Lung (tissue), 12 donors: Measurements from ENCODE around the gene ANKRD22. TPM values are rescaled to one million over a fixed set of nuclear protein-coding genes. Genes with fewer than 3 reads are reported as not detected.

Experiments used
- ATAC-seq: fragments of 200-7000 bp; cut with Tn5 transposase; one replicate; pipeline ENCODE4 v1.9.1; 2020; ENCODE audit warnings: moderate number of reproducible peaks; ENCODE audit not compliant: insufficient read depth, low FRiP score
- DNase-seq, 3 donors: peaks; one replicate each; pipeline ENCODE4 v3.0.0-alpha.2; 2013 to 2017
- H3K27ac ChIP-seq, 2 donors: one replicate each; pipeline ENCODE4 v1.5.1; 2013; ENCODE audit warnings: mild to moderate bottlenecking in 2 of 2, moderate library complexity in 2 of 2, control low read depth in 1 of 2, inconsistent platforms in 1 of 2, low read depth in 1 of 2, low read length in 1 of 2
- H3K27me3 ChIP-seq, 3 donors: one replicate each; pipeline ENCODE4 v1.5.1; 2013; ENCODE audit warnings: low read length in 2 of 3; ENCODE audit not compliant: control insufficient read depth in 3 of 3, insufficient read depth in 3 of 3
- H3K36me3 ChIP-seq, 4 donors: one replicate each; pipeline ENCODE4 v1.5.1; 2013; ENCODE audit warnings: low read length in 4 of 4, mild to moderate bottlenecking in 1 of 4, moderate library complexity in 1 of 4; ENCODE audit not compliant: control insufficient read depth in 4 of 4, insufficient read depth in 4 of 4
- H3K4me1 ChIP-seq, 5 donors: one replicate each; pipeline ENCODE4 v1.5.1; 2013; ENCODE audit warnings: low read length in 5 of 5, mild to moderate bottlenecking in 2 of 5, moderate library complexity in 1 of 5; ENCODE audit not compliant: control insufficient read depth in 5 of 5, insufficient read depth in 5 of 5
- H3K4me3 ChIP-seq: one replicate; pipeline ENCODE4 v1.5.1; 2013; ENCODE audit warnings: mild to moderate bottlenecking, control low read depth, moderate library complexity
- H3K9ac ChIP-seq, 2 donors: one replicate each; pipeline ENCODE4 v1.5.1; 2013; ENCODE audit warnings: low read length in 2 of 2, control low read depth in 1 of 2; ENCODE audit not compliant: insufficient read depth in 1 of 2
- H3K9me3 ChIP-seq, 4 donors: one replicate each; pipeline ENCODE4 v1.5.1; 2013; ENCODE audit warnings: low read length in 3 of 4, mild to moderate bottlenecking in 1 of 4, moderate library complexity in 1 of 4; ENCODE audit not compliant: control insufficient read depth in 4 of 4, insufficient read depth in 3 of 4
- WGBS, 2 donors: extraction: QIAGEN DNeasy Blood & Tissue Kit; methylation state at CpG; one replicate each; pipeline ENCODE4 v1.1.7; 2013; 5-methylcytosine and 5-hydroxymethylcytosine counted together
- polyA plus RNA-seq, 2 donors: library from polyadenylated mRNA; stranded (reverse); fragments of 200-250 nt; gene quantifications; one replicate each; pipeline ENCODE4 v1.2.1, GENCODE V29; 2013
- total RNA-seq, 2 donors: library from RNA; depleted of rRNA in 1 of 2; stranded (reverse); fragments of >200 nt in 1 of 2; gene quantifications; one replicate each; pipeline ENCODE4 v1.2.1, GENCODE V29; 2014 to 2021
- TF ChIP-seq, protein P1 (sequence below): IDR thresholded peaks from 2 replicates; pipeline ENCODE4 v1.5.1; 2012; ENCODE audit warnings: mild to moderate bottlenecking; ENCODE audit errors: control extremely low read depth, extremely low read depth
- donor health status: control.
- donor health status: control.
- donor health status: Bipolar disorder and iron deficiency.
- donor health status: healthy.
- donor health status: DM: yes; HTN: yes; CAD: no.

Gene ANKRD22
- total and polyA plus RNA-seq, 4 donors, result 1.1 to 23.1 (median 3.4) TPM

- TF ChIP-seq, protein P1, sequence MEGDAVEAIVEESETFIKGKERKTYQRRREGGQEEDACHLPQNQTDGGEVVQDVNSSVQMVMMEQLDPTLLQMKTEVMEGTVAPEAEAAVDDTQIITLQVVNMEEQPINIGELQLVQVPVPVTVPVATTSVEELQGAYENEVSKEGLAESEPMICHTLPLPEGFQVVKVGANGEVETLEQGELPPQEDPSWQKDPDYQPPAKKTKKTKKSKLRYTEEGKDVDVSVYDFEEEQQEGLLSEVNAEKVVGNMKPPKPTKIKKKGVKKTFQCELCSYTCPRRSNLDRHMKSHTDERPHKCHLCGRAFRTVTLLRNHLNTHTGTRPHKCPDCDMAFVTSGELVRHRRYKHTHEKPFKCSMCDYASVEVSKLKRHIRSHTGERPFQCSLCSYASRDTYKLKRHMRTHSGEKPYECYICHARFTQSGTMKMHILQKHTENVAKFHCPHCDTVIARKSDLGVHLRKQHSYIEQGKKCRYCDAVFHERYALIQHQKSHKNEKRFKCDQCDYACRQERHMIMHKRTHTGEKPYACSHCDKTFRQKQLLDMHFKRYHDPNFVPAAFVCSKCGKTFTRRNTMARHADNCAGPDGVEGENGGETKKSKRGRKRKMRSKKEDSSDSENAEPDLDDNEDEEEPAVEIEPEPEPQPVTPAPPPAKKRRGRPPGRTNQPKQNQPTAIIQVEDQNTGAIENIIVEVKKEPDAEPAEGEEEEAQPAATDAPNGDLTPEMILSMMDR, result no peak
- Histone ChIP-seq H3K27me3 (no peaks in the 10 kb centered on the region), H3K36me3 (no peaks in the 10 kb centered on the region), H3K4me1 (no peaks in the 10 kb centered on the region), H3K27ac (no peak within 1 kb of the TSS), H3K9ac (no peak within 1 kb of the TSS), H3K4me3 (no peak within 1 kb of the TSS), H3K9me3 (peaks cover 0 to 1% (median 0%) of the 10 kb centered on the region in 4 donors)
- ATAC-seq (no peak), DNase-seq (no peak)
- 66 to 79% methylated on average over 2 of the region's 2 CpGs for WGBS, 2 donors
Observed at GRCh38 chr10:88802523-88803285, 48.9 kb downstream of the ANKRD22 start, which contains the start of gene LIPM. Gene LIPM (plus strand): TSS chr10:88802730. CDS start chr10:88802897, 167 bp downstream.

DNA sequence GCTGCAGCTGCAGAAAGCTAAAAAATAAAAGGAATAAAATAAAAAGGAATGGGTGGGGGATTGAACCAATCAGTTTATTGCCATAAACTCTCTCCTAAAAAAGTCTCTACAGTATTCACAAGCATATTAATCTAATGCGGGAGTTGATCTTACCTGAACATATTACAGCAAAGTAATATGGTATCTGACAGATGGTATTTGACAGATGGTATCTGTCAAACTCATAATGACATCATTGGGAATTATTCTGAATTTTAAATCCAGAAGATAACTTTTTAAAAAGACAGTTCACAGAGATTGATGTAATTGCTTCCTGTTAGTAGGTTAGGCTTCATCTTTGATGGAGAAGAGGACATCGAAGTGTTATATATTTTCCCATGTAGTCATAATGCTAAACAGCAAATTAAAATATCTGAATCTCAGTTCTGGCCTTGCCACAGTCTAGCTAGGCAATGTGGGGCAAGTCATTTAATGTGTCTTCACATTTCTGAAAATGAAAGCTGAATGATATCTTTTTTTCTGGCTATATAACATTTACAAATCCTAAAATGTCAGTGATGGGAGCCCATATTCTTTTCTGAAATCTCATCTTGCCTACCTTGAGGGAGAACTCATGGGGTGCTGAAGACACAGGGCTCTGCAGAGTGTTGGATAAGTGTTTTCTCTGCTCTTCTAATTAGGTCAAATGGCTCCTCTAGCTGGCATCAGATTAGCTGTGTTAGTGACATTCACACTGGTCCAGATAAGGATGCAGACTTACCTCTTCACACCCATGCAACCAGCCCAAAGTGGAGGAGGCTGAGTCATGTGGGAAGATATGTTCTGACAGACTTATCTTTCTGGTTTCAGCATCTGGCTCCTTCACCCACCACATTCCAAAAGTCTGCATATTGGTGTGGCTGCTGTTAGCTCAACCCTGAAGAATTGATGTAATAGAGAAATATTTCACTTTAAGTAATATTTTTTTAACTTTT, 51.2 kb downstream of the ANKRD22 start:
- ATAC-seq (no peak), DNase-seq (no peak)
- 96 to 99% methylated on average over 2 of the region's 2 CpGs for WGBS, 2 donors
- Histone ChIP-seq H3K4me1 (no peaks in the 10 kb centered on the region), H3K27ac (no peak overlapping the region), H3K9ac (no peak overlapping the region), H3K27me3 (no peaks in the 10 kb centered on the region), H3K9me3 (peaks cover 0 to 1% (median 0%) of the 10 kb centered on the region in 4 donors), H3K36me3 (no peaks in the 10 kb centered on the region), H3K4me3 (no peak overlapping the region)
- TF ChIP-seq, protein P1, result no peak

GRCh38 chr10:88794731-88795130, 56.9 kb downstream of the ANKRD22 start:
- Histone ChIP-seq H3K4me1 (peaks cover 0 to 6% (median 0%) of the 10 kb centered on the region in 5 donors), H3K27ac (no peak overlapping the region), H3K9me3 (peaks cover 0 to 1% (median 0%) of the 10 kb centered on the region in 4 donors), H3K36me3 (no peaks in the 10 kb centered on the region), H3K9ac (no peak overlapping the region), H3K4me3 (no peak overlapping the region), H3K27me3 (no peaks in the 10 kb centered on the region)
- 28 to 70% methylated on average over 1 of the region's 1 CpG for WGBS, 2 donors
- TF ChIP-seq, protein P1, result no peak
- DNase-seq, result peak in 2 of 3 donors; percentile 21 to 42
- no peak for ATAC-seq
